B cell (primary cell): ENCODE data around the gene UTP4. TPM values are rescaled to one million over a fixed set of nuclear protein-coding genes. Genes with fewer than 3 reads are reported as not detected.

Experiments
- ATAC-seq: fragments of 200-7000 bp; cut with Tn5 transposase; one replicate; pipeline ENCODE4 v1.10.0; 2021; ENCODE audit warnings: low read depth, mild to moderate bottlenecking, moderate number of reproducible peaks, moderate library complexity
- CTCF ChIA-PET: fragments of 350-600 bp; sonication (Branson Sonifier 250); formaldehyde crosslinking; loops from one replicate; lab custom pipeline; 2021; ENCODE audit warnings: antibody characterized with exemption, inconsistent platforms; lab: Charles Lee
- POLR2A ChIA-PET: fragments of 350-600 bp; sonication (Branson Sonifier 250); formaldehyde crosslinking; loops from one replicate; lab custom pipeline; 2021; ENCODE audit warnings: antibody characterized with exemption; lab: Charles Lee
- DNase-seq: peaks from one replicate; pipeline ENCODE4 v3.0.0; 2013
- H2AFZ ChIP-seq: 2 replicates; pipeline ENCODE4 v1.6.1; 2012; ENCODE audit warnings: mild to moderate bottlenecking, low read depth, low read length; ENCODE audit not compliant: insufficient read depth, poor library complexity, severe bottlenecking
- H3K27ac ChIP-seq, 2 donors: 1 replicate in 1 of 2; 2 replicates in 1 of 2; pipeline ENCODE4 v1.5.1; 2012 to 2013; ENCODE audit warnings: low read length in 2 of 2, mild to moderate bottlenecking in 2 of 2, moderate library complexity in 1 of 2
- H3K27me3 ChIP-seq, 4 experiments: fragments of 200-600 bp in 1 of 4; sonication (generic) in 1 of 4; replicated peaks in 1 of 4; 1 replicate in 2 of 4; 2 replicates in 2 of 4; pipeline versions ENCODE4 v1.6.1 to v1.7.0; 2013 to 2016; ENCODE audit warnings: low read length in 3 of 4, mild to moderate bottlenecking in 2 of 4, mixed read lengths in 1 of 4, moderate library complexity in 1 of 4; ENCODE audit not compliant: insufficient read depth in 4 of 4, control insufficient read depth in 3 of 4; ENCODE audit errors: control extremely low read depth in 1 of 4
- H3K36me3 ChIP-seq, 2 experiments: replicated peaks in 1 of 2; 1 replicate in 1 of 2; 2 replicates in 1 of 2; pipeline versions ENCODE4 v1.6.1 to v1.7.1; 2013; ENCODE audit warnings: low read length in 1 of 2; ENCODE audit not compliant: insufficient read depth in 2 of 2, control insufficient read depth in 1 of 2; ENCODE audit errors: control extremely low read depth in 1 of 2, extremely low read depth in 1 of 2
- H3K4me1 ChIP-seq, 2 donors: fragments of 200-600 bp in 1 of 2; sonication (generic) in 1 of 2; 1 replicate in 1 of 2; 2 replicates in 1 of 2; pipeline versions ENCODE4 v1.5.1 to v1.6.1; 2013 to 2017; ENCODE audit warnings: low read length in 2 of 2; ENCODE audit not compliant: control insufficient read depth in 2 of 2, insufficient read depth in 2 of 2
- H3K4me2 ChIP-seq: replicated peaks from 2 replicates; pipeline ENCODE3; 2012; ENCODE audit warnings: mild to moderate bottlenecking, low read depth, low read length; ENCODE audit not compliant: poor library complexity, severe bottlenecking
- H3K4me3 ChIP-seq, 5 experiments: fragments of 200-600 bp in 1 of 5; sonication (generic) in 1 of 5; 1 replicate in 3 of 5; 2 replicates in 2 of 5; pipeline versions ENCODE4 v1.5.1 to v1.7.0; 2011 to 2016; ENCODE audit warnings: low read length in 4 of 5, mild to moderate bottlenecking in 4 of 5, low read depth in 2 of 5, control low read depth in 1 of 5, moderate library complexity in 1 of 5; ENCODE audit not compliant: insufficient read depth in 1 of 5; ENCODE audit errors: control extremely low read depth in 1 of 5, extremely low read depth in 1 of 5
- H3K79me2 ChIP-seq: fragments of 200-600 bp; sonication (generic); one replicate; pipeline ENCODE4 v1.6.0; 2016; ENCODE audit warnings: low read length; ENCODE audit not compliant: control insufficient read depth, insufficient read depth
- H3K9ac ChIP-seq: fragments of 200-600 bp; sonication (generic); 2 replicates; pipeline ENCODE4 v1.6.1; 2017; ENCODE audit warnings: mild to moderate bottlenecking, low read length, moderate library complexity
- H3K9me3 ChIP-seq, 3 donors: one replicate each; pipeline versions ENCODE4 v1.6.1 to v1.7.1; 2013; ENCODE audit warnings: low read length in 2 of 3; ENCODE audit not compliant: control insufficient read depth in 2 of 3, insufficient read depth in 1 of 3; ENCODE audit errors: control extremely low read depth in 1 of 3
- H4K20me1 ChIP-seq: 2 replicates; pipeline ENCODE4 v1.6.0; 2012; ENCODE audit warnings: mild to moderate bottlenecking, low read length; ENCODE audit not compliant: insufficient read depth, control insufficient read depth, poor library complexity, severe bottlenecking
- H3K27ac Mint-ChIP-seq: one replicate; pipeline ENCODE4 v1.8.0; 2021; ENCODE audit warnings: mixed read lengths
- H3K27me3 Mint-ChIP-seq: one replicate; pipeline ENCODE4 v1.8.0; 2021; ENCODE audit warnings: mixed read lengths
- H3K4me1 Mint-ChIP-seq: one replicate; pipeline ENCODE4 v1.8.0; 2021; ENCODE audit warnings: mixed read lengths
- H3K4me3 Mint-ChIP-seq: one replicate; pipeline ENCODE4 v1.8.0; 2021; ENCODE audit warnings: mixed read lengths
- H3K9me3 Mint-ChIP-seq: one replicate; pipeline ENCODE4 v1.8.0; 2022; ENCODE audit warnings: mixed read lengths; ENCODE audit not compliant: insufficient read depth
- CTCF ChIP-seq: fragments of 200-600 bp; IDR thresholded peaks from one replicate; pipeline ENCODE4 v1.8.0; 2022; ENCODE audit warnings: antibody characterized with exemption, mild to moderate bottlenecking
- EZH2 ChIP-seq: IDR thresholded peaks from 2 replicates; pipeline ENCODE4 v1.6.1; 2012; ENCODE audit warnings: borderline replicate concordance, low read depth, mild to moderate bottlenecking, moderate library complexity, low read length; ENCODE audit not compliant: insufficient read depth, poor library complexity, severe bottlenecking
- WGBS: methylation state at CpG from one replicate; pipeline ENCODE4 v1.1.5; 2013; ENCODE audit warnings: missing lambda C conversion rate; ENCODE audit not compliant: insufficient coverage; 5-methylcytosine and 5-hydroxymethylcytosine counted together
- intact Hi-C: fragments of 100-400 bp; cut with micrococcal nuclease; formaldehyde crosslinking; loops from one replicate; pipeline ENCODE4 v1.10.0; 2022
- polyA plus RNA-seq: library from polyadenylated mRNA; depleted of rRNA; stranded (reverse); fragments of >200 nt; gene quantifications from 2 replicates; pipeline ENCODE4 v1.2.3, GENCODE V29; 2012
- total RNA-seq, 2 donors: library from RNA; stranded (reverse); fragments of 120-200 nt in 1 of 2; gene quantifications; 1 replicate in 1 of 2; 2 replicates in 1 of 2; pipeline versions ENCODE4 v1.2.3 to v1.2.4, GENCODE V29; 2013 to 2022

The UTP4 gene
- total and polyA plus RNA-seq, 2 donors (not counting 1 experiment from before 2014, with no cell fraction given), result 24.3 to 30.1 TPM

GRCh38 chr16:69115361-69115760 is 17.1 kb upstream of the UTP4 start:
- Histone ChIP-seq H3K4me3 (no peak overlapping the region), H3K4me2 (no peak overlapping the region), H3K4me1 (no peaks in the 10 kb centered on the region), H3K9ac (no peak overlapping the region), H3K79me2 (peaks cover 16% of the 10 kb centered on the region), H3K27me3 (no peaks in the 10 kb centered on the region), H3K9me3 (no peaks in the 10 kb centered on the region), H3K36me3 (peaks cover 1 to 62% of the 10 kb centered on the region in 2 experiments), H3K27ac (no peak overlapping the region), H4K20me1 (peaks cover 86% of the 10 kb centered on the region), H2AFZ (no peak overlapping the region)
- H3K9me3 Mint-ChIP-seq, result no peaks in the 10 kb centered on the region
- ChIA-PET POLR2A (no interaction called here), CTCF (interaction anchor here (1.7 to 3.3 kb wide), 2 partner anchors 10 to 586 kb away, joined by 3 to 15 read pairs; no protein-coding TSS in a partner anchor)
- H3K4me3 Mint-ChIP-seq, result no peak overlapping the region
- H3K27me3 Mint-ChIP-seq, result no peaks in the 10 kb centered on the region
- DNase-seq, result no peak
- TF ChIP-seq EZH2, result no peak
- TF ChIP-seq CTCF, result no peak
- ATAC-seq, result no peak
- intact Hi-C loops, result no loop called here
- no peak overlapping the region for H3K27ac Mint-ChIP-seq
- peaks cover 7% of the 10 kb centered on the region for H3K4me1 Mint-ChIP-seq
- 100% methylated on average over 5 of the region's 5 CpGs for WGBS

- Histone ChIP-seq H3K36me3 (peaks cover 1 to 66% of the 10 kb centered on the region in 2 experiments), H3K9me3 (no peaks in the 10 kb centered on the region), H3K9ac (no peak overlapping the region), H3K4me3 (no peak overlapping the region), H2AFZ (no peak overlapping the region), H3K27me3 (no peaks in the 10 kb centered on the region), H3K27ac (no peak overlapping the region), H3K4me2 (no peak overlapping the region), H3K79me2 (peaks cover 20% of the 10 kb centered on the region), H3K4me1 (no peaks in the 10 kb centered on the region), H4K20me1 (peaks cover 91% of the 10 kb centered on the region)
- 83% methylated on average over 1 of the region's 1 CpG for WGBS
- no peaks in the 10 kb centered on the region for H3K27me3 Mint-ChIP-seq
- no peak overlapping the region for H3K4me3 Mint-ChIP-seq
- CTCF ChIA-PET, result interaction anchor here (1.7 to 3.3 kb wide), 2 partner anchors 9 to 587 kb away, joined by 3 to 15 read pairs; no protein-coding TSS in a partner anchor
- H3K9me3 Mint-ChIP-seq, result no peaks in the 10 kb centered on the region
- ATAC-seq, result no peak
- POLR2A ChIA-PET, result no interaction called here
- TF ChIP-seq EZH2 (no peak), CTCF (no peak)
- intact Hi-C loops, result no loop called here
- no peak overlapping the region for H3K27ac Mint-ChIP-seq
- peaks cover 7% of the 10 kb centered on the region for H3K4me1 Mint-ChIP-seq
- no peak for DNase-seq
These were observed 16.6 kb upstream of the UTP4 start for GRCh38 chr16:69115837-69116236.
